ENCODE results near the gene DDX6.
"Not testable (repeated sequence)": the region's sequence is repeated elsewhere in the genome, so short reads cannot be mapped to it uniquely, and the experiment has no call there.

DDX6 gene

DNA sequence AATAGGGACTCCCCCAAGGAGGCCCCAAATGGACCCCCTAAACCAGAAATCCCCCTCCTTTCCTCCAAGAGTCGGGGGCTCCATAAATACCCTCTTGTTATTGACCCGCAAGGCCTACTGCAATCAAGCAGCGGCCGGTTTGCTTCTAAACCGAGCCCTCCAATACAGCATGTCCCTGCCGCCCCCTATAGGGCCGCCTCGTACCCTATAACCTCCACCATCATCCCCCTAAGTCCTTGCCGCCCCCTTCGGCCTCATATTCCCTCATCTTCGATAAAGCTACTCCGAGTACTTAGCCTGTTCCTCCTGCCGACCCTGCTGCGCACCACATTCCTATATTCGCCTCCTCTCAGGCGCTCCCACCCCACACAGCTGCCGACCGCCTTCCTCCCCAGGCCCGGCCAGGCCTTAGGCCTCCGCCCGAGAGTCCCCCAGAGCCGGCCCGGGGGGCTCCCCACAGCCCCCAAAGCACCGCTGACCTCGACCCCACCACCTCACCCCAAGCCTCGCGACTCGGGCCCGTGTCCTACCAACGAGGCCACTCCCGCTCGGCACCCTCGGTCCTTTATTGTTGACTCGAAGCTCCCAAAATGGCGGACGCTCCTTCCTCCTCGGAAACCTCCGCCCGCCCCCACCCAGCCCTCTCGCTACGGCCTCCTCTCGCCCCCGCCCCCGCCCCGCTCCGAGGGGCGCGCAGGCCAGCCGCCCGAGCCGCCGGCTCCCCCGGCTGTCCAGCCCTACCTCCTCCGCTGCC, 430 bp downstream of the DDX6 start:
- DNase-seq, result no peak

DNA sequence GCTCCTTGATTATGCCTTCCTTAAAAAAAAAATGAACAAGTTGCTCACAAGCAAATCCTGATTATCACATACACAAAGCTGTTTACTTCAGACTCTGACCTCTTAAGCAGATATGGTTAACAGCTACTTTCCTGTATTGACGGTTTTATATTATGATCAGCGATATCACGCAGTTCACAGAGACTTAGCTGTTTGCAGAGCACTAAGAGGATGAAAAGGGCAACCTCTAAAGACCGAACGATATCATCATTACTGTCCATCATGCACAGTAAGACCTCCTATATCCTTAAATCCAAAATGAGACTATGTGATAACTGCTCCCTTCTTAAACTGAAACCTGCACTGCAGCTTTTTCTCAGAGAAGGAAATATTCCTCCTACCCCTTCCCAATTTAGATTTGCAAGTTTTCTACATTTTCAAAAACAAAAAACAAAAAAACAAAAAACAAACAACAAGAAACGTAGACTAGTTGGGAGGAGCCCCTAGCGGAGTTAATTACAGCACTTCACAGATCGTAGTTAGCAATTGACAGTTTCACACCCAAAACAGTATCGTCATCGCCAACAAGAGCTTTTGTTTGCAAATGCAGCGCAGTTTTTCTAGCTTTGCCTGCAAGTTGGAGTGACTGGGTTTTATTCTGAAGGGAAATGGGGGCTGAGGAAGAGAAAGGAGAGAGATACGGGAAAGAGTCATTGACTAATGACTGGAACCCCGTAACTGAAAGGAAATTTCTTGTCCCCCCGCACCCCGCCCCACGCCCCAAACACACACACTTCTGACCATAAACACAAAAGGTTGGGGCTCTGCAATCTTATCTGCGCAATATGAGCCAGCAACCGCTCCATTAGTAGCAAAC, 1.2 kb downstream of the DDX6 start:
- DNase-seq, result no peak

DNA sequence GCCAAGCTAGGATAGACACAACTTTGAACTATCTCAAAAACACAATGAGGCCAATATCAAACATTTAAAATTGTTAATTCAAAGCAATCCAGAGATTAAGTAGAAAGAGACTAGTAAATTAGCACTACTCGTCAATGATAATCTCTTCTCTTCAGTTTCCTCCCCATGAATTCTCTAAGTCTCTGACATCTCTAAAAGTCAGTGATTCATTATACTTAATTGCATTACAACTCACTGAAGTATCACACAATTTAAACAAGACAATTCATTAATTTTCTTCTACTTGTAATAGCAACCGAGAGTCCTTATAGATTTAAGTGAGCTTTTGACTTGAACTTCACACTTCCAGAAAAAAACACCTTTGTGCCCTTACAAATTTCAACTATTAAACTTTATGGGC, 4.3 kb downstream of the DDX6 start:
- DNase-seq, result no peak

DNA sequence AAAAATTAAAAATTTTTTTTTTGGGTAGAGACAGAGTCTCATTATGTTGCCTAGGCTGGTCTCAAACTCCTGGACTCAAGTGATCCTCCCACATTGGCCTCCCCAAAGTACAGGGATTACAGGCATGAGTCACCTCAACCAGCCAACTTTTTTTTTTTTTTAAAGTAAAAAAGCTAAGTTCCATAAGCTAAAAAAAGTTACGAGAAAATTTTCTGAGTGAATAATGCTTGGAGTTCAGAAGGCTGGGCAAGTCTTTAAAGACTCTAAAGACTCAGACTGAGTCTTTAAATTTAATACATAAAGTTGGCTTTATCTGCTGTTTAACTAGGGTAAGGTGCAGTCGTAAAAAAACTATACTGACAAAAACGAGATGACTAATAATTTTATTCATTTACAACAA, 5.6 kb downstream of the DDX6 start:
- DNase-seq, result no peak

DNA sequence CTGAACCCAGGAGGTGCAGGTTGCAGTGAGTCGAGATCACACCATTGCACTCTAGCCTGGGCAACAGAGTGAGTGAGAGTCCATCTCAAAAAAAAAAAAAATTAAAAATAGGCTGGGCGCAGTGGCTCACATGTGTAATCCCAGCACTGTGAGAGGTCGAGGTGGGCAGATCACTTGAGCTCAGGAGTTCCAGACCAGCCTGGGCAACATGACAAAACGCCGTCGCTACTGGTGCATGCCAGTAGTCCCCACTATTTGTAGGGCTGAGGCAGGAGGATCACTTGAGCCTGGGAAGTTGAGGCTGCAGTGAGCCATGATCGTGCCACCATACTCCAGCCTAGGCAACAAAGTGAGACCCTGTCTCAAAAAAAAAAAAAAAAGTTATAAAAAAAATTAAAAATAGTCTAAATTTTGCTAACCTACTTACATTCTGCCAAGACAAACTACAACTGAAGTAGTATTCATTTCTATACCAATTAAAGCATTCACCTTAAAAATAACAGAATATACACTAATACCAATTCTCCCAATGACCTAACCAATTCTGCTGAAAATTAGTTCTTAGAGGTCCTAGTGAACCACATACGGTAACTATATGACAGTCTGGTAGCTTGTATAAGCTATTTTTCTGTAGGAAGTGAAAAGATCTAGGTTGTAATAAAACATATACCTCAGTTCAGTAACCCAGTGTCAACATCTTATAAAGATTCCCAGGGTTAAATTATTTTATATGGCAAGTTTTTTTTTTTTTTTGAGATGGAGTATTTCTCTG, 7.1 kb downstream of the DDX6 start:
- DNase-seq, result no peak

DNA sequence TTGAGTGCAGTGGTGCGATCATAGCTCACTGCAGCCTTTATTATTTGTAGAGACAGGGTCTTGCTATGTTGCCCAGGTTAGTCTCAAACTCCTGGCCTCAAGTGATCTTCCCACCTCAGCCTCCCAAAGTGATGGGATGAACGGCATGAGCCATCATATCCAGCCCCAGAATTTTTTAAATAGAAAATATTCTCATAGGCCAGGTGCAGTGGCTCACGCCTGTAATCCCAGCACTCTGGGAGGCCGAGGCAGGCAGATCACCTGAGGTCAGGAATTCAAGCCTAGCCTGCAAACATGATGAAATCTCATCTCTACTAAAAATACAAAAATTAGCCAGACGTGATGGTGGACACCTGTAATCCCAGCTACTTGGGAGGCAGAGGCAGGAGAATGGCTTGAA, 7.6 kb downstream of the DDX6 start:
- DNase-seq, result not testable (repeated sequence)

DNA sequence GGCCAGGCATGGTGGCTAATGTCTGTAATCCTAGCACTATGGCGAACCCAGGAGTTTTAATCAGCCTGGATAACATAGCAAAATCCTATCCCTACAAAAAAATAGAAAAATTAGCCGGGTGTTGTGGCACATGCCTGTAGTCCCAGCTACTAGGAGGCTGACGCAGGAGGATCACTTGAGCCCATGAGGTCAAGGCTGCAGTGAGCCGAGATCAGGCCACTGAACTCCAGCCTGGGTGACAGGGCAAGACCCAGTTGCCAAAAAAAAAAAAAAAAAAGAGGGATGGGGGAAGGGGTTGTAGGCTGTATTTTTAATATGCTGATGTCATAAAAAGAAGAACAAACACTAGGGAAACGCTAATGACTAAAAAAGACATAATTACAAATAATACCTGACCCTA, 12.1 kb downstream of the DDX6 start:
- DNase-seq, result no peak

DNA sequence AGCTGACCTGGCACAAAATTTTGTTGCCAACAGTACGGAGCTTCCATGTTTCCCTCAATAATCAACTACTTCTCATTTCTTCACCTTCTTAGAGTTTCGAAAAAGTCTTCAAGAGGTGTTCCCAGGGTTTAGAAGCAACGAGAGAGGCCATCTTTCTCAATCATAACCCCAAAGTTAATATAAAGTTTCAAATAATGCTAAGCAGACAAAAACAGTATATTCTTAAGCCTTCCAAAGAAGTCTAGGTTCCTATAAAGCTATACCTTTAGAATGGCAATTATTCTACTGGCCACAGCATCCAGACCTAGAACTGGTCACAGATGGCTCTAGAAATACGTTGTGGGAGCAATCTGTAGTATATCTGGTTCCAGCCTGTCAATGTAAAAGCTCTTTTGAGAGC, 16.9 kb downstream of the DDX6 start:
- no peak for DNase-seq

DNA sequence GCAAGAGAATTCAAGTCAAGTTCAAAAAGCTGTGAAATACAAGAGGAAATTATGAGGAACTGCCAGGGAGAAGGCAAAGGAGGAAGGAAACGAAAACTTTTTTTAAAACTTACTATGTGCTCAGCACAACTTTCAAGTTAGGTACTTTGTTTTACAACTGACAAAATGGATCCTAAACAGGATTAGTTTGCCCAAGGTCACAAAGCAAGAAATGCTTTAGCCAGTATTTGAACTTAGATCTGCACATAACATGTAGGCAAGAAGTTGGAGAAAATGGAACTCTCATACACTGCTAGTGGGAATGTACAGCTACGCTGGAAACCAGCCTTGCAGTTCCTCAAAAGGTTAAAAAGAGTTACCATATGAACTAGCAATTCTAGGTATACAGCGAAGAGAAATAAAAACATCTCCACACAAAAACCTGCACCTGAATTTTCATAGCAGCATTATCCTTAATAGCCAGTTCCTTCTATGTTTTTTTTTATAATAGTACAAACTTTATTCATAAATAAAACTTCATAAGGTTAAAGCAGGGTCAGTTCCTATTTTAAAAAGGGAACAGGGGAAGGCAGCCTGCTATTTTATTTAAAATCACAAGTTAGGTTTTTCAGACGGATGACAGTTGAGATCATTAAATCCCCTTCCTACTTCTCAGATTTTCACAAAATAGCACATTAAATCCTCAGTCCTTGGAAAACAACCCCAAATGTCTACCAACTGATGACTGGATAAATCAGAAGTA, 19.2 kb downstream of the DDX6 start:
- DNase-seq, result no peak

DNA sequence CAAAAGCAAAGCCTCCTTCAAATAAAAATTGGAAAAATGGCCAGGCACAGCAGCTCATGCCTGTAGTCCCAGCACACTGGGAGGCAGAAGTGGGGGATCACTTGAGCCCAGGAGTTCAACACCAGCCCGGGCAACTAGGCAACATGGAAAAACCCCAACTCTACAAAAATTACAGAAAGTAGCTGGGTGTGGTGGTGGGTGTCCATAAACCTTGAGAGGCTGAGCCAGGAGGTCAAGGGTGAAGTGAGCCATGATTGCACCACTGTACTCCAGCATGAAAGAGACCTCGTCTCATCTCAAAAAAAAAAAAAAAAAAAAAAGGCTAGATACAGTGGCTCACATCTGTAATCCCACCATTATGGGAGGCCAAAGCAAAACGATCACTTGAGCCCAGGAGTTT, 22.3 kb downstream of the DDX6 start:
- DNase-seq, result no peak

DNA sequence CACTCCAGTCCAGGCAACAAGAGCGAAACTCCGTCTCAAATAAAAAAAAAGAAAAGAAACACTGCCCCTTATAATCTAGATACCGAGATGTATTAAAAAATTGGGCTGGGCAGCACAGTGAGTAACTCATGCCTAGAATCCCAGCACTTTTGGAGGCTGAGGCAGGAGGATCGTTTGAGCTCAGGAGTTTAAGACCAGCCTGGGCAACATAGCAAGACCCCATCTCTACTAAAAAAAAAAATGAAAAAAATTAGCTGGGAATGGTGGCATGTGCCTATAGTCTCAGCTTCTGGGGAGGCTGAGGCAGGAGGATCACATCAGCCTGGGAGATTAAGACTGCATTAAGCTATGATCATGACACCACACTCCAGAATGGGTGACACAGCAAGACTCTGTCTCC, 24.9 kb downstream of the DDX6 start:
- no peak for DNase-seq

DNA sequence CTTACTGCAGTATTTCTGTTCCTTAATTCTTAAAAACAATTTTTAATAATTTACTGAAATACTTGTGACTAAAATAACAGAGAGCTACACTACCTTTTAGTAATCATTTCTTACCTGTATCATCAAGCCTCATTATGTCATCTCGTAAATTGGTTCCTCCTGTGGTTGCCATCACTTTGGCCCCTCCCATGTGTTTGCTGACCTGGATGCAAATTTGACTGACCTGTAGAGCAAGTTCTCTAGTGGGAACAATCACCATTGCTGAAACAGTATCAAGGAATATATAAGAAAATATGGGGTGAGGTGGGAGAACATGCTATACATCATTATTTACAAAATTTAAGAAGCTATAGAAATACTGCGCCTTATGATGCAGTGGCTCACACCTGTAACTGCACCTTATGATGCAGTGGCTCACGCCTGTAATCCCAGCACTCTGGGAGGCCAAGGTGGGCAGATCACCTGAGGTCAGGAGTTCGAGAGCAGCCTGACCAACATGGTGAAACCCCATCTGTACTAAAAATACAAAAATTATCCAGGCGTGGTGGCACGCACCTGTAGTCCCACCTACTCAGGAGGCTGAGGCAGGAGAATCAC, 25.8 kb downstream of the DDX6 start:
- not testable (repeated sequence) for DNase-seq

DNA sequence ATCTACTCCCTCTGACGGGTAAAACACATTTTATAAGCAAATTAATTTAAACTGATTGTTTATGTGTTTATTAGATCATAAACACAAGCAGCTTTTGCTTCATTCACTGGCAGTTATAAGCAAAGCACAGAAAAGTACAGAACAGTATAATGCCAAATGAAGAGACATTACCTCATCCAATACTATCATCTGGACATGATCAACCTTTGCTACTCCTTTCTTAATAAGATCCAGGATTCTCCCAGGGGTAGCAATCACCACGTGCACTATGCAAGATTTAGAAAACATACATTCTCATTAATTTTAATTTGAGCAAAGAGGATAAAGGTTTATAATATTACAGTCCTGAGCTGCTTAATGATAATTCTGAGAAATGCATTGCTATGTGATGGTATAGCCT, 27.9 kb downstream of the DDX6 start:
- no peak for DNase-seq

DNA sequence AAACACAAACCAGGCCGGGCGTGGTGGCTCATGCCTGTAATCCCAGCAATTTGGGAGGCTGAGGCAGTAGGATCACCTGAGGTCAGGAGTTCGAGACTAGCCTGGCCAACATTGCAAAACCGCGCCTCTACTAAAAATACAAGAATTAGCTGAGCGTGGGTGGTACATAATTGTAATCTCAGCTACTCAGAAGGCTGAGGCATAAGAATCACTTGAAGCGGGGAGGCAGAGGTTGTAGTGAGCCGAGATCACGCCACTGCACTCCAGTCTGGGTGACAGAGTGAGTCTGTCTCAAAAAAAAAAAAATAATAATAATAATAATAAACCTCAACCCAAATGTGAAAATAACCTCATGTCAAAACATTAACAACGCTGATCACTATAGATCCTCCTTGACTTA, 29.0 kb downstream of the DDX6 start:
- not testable (repeated sequence) for DNase-seq

DNA sequence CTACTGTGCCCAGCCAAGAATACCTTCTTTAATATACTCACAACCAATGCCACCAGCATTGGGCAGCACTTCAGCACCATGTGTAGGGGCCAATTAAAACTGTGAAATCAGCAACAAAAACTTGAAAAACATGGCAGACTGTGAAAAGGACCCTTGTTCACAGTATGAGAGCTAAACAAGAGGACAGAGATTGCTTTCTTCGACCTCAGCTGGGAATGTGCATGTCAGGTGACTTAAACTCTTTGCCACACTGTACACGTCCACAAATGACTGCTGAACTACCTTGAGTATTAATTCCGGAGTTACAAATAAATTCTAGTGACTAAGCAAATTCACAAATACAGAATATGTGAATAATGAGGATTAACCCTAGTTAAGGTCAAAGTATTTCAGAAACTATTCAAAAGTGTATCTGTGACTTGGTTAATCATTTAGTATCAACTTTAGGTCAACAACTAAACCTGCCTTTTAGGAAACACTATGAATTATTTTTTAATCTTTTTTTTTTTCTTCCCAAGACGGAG, 33.0 kb downstream of the DDX6 start:
- no peak for DNase-seq

DNA sequence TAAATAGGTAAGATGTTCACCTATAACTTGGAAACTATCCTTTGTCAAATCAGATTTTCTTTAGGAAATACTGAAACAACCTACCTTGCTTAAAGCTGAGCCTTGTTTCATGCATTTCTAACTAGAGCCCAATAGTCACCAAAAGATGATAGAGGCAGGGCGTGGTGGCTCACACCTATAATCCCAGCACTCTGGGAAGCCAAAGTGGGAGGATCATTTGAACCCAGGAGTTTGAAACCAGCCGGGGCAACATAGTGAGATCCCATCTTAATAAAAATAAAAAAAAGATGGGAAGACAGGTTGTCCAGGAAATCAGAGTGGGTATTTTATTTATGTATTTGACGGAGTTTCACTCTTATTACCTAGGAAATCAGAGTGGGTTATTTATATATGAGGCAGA, 38.3 kb downstream of the DDX6 start:
- no peak for DNase-seq

DNA sequence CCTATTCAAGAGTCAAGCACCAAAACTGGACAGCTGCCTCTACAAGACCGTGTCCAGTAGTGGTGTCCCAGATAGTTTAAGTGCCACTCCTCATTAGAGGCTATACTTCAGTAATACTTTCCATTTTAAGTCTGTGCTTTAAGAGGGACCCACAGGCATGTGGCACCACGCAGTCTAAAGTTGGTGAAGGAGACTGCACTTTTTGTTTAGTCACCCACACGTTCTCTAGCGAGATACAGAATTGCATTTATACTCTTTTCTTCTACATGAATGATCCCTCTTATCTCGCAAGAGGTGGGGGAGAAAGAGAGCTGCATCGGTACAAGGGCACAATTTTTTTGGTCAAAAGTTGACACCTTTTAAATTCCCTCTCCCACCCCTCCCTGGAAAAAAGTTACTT, 41.5 kb downstream of the DDX6 start:
- DNase-seq, result no peak

DNA sequence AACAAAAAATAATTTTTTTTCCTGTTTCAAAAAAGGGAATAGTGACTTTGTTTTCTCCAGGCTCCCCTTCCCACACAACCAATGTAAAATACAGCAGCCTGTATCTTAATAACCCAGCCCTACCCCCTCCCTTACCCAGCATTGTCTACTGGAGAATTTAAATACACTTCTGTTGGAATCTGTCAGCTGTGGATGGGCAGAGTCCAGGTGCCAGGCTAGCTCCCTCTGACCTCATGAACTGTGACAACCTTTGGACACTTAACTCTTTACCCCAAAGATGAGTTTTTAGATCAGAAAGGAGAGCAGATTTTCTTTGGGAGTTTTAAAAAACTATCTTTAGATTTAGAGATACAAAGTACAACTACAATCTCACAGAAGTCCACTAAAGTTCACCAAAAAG, 42.9 kb downstream of the DDX6 start:
- DNase-seq, result no peak

DNA sequence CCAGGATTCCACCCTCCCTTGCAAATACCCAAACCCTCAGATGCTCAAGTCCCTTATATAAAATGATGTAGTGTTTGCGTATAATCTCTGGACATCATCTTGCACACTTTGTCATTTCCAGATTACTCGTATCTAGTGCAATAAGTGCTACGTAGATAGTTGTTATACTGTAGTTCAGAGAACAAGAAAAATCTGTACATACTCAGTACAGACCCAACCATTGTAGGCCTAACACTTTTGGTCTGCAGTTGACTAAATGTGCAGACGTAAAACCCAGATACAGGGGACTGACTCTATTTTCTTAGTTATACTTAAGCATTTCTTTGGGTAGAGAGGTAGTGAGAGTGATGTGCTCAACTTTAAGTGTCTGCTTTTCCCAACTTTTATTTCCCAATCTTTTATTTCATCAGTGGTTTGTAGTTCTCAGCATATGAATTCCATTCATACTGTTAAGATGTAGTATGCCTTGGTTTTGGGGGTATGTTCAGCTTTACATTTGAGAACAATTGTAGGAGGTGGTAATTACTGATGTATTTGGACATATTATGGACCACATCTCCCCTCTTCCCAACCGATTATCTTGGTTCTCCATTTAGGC, 43.9 kb downstream of the DDX6 start:
- no peak for DNase-seq

DNA sequence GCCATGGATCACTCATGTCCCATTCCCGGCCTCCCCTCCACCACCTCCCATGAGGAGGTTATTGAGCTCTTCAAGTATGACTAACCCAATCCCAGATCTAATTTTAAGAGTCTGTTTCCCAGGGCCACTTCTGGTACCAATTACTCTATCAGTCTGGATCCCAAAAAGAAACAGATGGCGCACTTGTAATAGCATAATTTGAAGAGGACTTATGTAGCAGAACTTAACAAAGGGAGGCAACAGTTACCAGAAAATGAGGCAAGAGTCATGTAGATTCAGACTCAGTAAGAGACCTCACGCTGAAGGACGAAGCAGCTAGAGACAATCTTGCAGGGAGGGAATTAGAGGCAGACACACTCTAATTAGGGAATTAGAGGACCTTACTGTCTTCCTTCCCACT, 46.9 kb downstream of the DDX6 start:
- DNase-seq, result no peak

DNA sequence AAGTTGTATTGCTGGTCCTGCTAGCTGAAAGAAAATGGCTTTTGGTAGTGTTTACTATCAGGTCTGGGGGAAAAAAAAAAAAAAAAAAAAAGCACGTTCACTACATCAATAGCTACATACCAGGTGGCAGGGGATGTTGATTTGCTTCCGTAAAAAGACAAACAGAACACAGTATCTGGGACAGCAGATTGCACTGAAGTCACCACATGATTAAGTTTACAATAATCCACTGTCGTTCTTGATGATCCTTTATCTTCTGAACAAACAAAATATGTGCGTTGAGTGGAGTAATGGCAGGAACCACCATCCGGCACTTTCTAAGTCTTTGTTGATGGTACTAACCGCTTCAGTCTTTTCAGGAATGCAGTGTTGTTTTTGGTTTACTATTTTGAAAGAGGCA, 48.7 kb downstream of the DDX6 start:
- no peak for DNase-seq

DNA sequence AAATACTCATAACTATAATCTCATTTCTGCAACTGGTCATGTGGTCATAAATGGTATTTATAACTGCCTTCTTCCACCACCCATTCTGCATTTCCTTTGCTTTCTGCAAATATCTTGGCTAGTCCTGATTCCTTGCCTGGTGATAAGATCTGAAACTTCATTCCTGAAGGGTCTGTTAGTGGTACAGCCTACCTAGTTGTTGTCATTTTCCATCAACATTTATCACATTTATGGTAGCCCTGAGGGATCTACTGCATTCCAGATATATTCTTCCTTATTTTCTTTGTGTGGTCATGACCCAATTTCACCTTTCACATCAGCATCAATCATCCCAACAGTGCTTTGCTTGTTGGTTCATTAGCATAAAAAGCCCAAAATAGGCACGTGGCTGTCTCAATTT, 50.1 kb downstream of the DDX6 start:
- no peak for DNase-seq

All from DMS153 (cell line).